Fibroblast of lung (primary cell): ENCODE data around the gene UBAC1.

Experiments
- EZH2 ChIP-seq: IDR thresholded peaks from 2 replicates; pipeline ENCODE4 v1.5.1; 2012; ENCODE audit warnings: low read length, control low read depth, mild to moderate bottlenecking; ENCODE audit errors: missing control alignments
- TF ChIP-seq, protein P1 (sequence below), 2 donors: IDR thresholded peaks in 1 of 2; conservative IDR thresholded peaks in 1 of 2; 1 replicate in 1 of 2; 2 replicates in 1 of 2; pipeline ENCODE4 v1.5.1; 2011 to 2012; ENCODE audit warnings: low read length in 2 of 2, control low read depth in 1 of 2, inconsistent platforms in 1 of 2, low read depth in 1 of 2, mild to moderate bottlenecking in 1 of 2

DNA sequence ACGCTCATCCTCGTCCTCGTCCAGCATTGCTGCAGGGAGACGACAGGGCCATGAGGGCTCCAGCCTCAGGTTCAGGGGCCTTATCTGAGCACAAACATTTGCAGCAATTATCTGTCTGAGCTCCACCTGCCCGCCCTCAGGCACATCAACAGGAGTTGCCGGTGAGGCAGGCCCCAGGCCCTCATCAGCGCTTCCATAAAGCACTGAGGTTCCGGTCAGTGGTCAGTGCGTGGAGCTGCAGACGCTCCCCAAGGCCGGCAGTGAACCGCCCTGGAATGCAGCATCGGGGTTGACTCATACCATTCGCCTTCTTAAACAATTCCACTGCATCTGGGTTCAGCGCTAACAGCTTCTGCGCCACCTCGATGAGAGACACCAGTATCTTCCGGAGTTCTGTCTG, 15.2 kb downstream of the UBAC1 start:
- TF ChIP-seq, protein P1, sequence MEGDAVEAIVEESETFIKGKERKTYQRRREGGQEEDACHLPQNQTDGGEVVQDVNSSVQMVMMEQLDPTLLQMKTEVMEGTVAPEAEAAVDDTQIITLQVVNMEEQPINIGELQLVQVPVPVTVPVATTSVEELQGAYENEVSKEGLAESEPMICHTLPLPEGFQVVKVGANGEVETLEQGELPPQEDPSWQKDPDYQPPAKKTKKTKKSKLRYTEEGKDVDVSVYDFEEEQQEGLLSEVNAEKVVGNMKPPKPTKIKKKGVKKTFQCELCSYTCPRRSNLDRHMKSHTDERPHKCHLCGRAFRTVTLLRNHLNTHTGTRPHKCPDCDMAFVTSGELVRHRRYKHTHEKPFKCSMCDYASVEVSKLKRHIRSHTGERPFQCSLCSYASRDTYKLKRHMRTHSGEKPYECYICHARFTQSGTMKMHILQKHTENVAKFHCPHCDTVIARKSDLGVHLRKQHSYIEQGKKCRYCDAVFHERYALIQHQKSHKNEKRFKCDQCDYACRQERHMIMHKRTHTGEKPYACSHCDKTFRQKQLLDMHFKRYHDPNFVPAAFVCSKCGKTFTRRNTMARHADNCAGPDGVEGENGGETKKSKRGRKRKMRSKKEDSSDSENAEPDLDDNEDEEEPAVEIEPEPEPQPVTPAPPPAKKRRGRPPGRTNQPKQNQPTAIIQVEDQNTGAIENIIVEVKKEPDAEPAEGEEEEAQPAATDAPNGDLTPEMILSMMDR (conservative IDR thresholded peaks at IDR 0.05 in 1 of 2, IDR thresholded peaks at IDR 0.05 in 1 of 2; ENCODE audit: low read depth in 1 of 2, low read length in 2 of 2): no peak
- no peak for TF ChIP-seq EZH2
